Calu3 (cell line): ENCODE measurements around the gene HMOX2. TPM values are rescaled to one million over a fixed set of nuclear protein-coding genes. Genes with fewer than 3 reads are reported as not detected.

ENCODE experiments used
- BruUV-seq: library from RNA; stranded (reverse); fragments of 400-500 nt; replicated peaks from 2 replicates; lab custom pipeline; 2021; lab: Mats Ljungman, UMichigan
- CTCF ChIA-PET: fragments of 300-600 bp; sonication (Branson Sonifier 250); formaldehyde crosslinking; loops from one replicate; lab custom pipeline; 2022; ENCODE audit warnings: antibody characterized with exemption; lab: Charles Lee
- DNase-seq: peaks from one replicate; pipeline ENCODE4 v3.0.0; 2022
- H3K27ac Mint-ChIP-seq: one replicate; pipeline ENCODE4 v1.8.0; 2022; ENCODE audit warnings: mixed read lengths; ENCODE audit not compliant: unreplicated experiment
- H3K27me3 Mint-ChIP-seq: one replicate; pipeline ENCODE4 v1.8.0; 2022; ENCODE audit warnings: mixed read lengths; ENCODE audit not compliant: unreplicated experiment
- H3K36me3 Mint-ChIP-seq: one replicate; pipeline ENCODE4 v1.8.0; 2022; ENCODE audit warnings: mild to moderate bottlenecking, moderate library complexity, mixed read lengths; ENCODE audit not compliant: insufficient read depth, unreplicated experiment
- H3K4me1 Mint-ChIP-seq: one replicate; pipeline ENCODE4 v1.8.0; 2022; ENCODE audit warnings: mild to moderate bottlenecking, low read depth, mixed read lengths; ENCODE audit not compliant: unreplicated experiment
- H3K4me3 Mint-ChIP-seq: one replicate; pipeline ENCODE4 v1.8.0; 2022; ENCODE audit warnings: mild to moderate bottlenecking, low read depth, moderate library complexity, mixed read lengths; ENCODE audit not compliant: unreplicated experiment
- H3K9me3 Mint-ChIP-seq: one replicate; pipeline ENCODE4 v1.8.0; 2022; ENCODE audit warnings: low read depth, mixed read lengths; ENCODE audit not compliant: unreplicated experiment
- CTCF ChIP-seq: fragments of 200-600 bp; IDR thresholded peaks from one replicate; pipeline ENCODE4 v1.8.0; 2022; ENCODE audit warnings: antibody characterized with exemption; ENCODE audit not compliant: unreplicated experiment
- intact Hi-C: fragments of 100-400 bp; cut with micrococcal nuclease; formaldehyde crosslinking; loops from one replicate; pipeline ENCODE4 v1.10.0; 2022; ENCODE audit not compliant: unreplicated experiment
- total RNA-seq: library from RNA; stranded (reverse); gene quantifications from 2 replicates; pipeline ENCODE4 v1.2.3, GENCODE V29; 2022

The HMOX2 gene
- total RNA-seq, 1 experiment from 2014 or later: 79.2 TPM

- Mint-ChIP-seq H3K36me3 (peaks cover 46% of the 10 kb centered on the region), H3K27me3 (no peaks in the 10 kb centered on the region), H3K4me1 (no peaks in the 10 kb centered on the region), H3K27ac (no peak overlapping the region), H3K9me3 (no peaks in the 10 kb centered on the region), H3K4me3 (no peak overlapping the region)
- DNase-seq: no peak
- TF ChIP-seq CTCF: no peak
- intact Hi-C loops: loop anchor here (5.0 to 10.0 kb wide), 2 partner anchors 33 to 511 kb away; no protein-coding TSS in a partner anchor
- CTCF ChIA-PET: no interaction called here
- no TSS peak for BruUV-seq
Measured at GRCh38 chr16:4513881-4514280, 37.7 kb downstream of the HMOX2 start.

GRCh38 chr16:4514606-4515005 is 38.4 kb downstream of the HMOX2 start:
- CTCF ChIA-PET: no interaction called here
- Mint-ChIP-seq H3K27ac (no peak overlapping the region), H3K4me3 (no peak overlapping the region), H3K36me3 (peaks cover 39% of the 10 kb centered on the region), H3K27me3 (no peaks in the 10 kb centered on the region), H3K4me1 (no peaks in the 10 kb centered on the region), H3K9me3 (no peaks in the 10 kb centered on the region)
- intact Hi-C loops: loop anchor here (5.0 to 10.0 kb wide), 3 partner anchors 33 to 510 kb away; no protein-coding TSS in a partner anchor
- BruUV-seq: no TSS peak
- no peak for DNase-seq
- TF ChIP-seq CTCF: no peak

- H3K36me3 Mint-ChIP-seq: peaks cover 29% of the 10 kb centered on the region
- intact Hi-C loops: loop anchor here (5.0 to 10.0 kb wide), 2 partner anchors 72 to 509 kb away; no protein-coding TSS in a partner anchor
- CTCF ChIA-PET: no interaction called here
- DNase-seq: no peak
- H3K9me3 Mint-ChIP-seq: no peaks in the 10 kb centered on the region
- no peak overlapping the region for H3K27ac Mint-ChIP-seq
- H3K4me3 Mint-ChIP-seq: no peak overlapping the region
- no peak for TF ChIP-seq CTCF
- TSS peak; percentile 24 for BruUV-seq
- H3K4me1 Mint-ChIP-seq: no peaks in the 10 kb centered on the region
- no peaks in the 10 kb centered on the region for H3K27me3 Mint-ChIP-seq
Measured at GRCh38 chr16:4515611-4516233, 39.5 kb downstream of the HMOX2 start.

GRCh38 chr16:4517812-4518680 is 41.8 kb downstream of the HMOX2 start:
- Mint-ChIP-seq H3K36me3 (peaks cover 15% of the 10 kb centered on the region), H3K4me3 (no peak overlapping the region), H3K9me3 (no peaks in the 10 kb centered on the region), H3K27ac (no peak overlapping the region), H3K4me1 (no peaks in the 10 kb centered on the region), H3K27me3 (no peaks in the 10 kb centered on the region)
- CTCF ChIA-PET: interaction anchor here (0.8 to 1.6 kb wide), 3 partner anchors 11 to 68 kb away, joined by 4 read pairs; no protein-coding TSS in a partner anchor
- TF ChIP-seq CTCF: peak; percentile 57
- DNase-seq: peak; percentile 55
- intact Hi-C loops: loop anchor here (5.0 to 10.0 kb wide), 2 partner anchors 69 to 507 kb away; no protein-coding TSS in a partner anchor
- no TSS peak for BruUV-seq
